Measurements from ENCODE around the gene PIGQ. TPM values are rescaled to one million over a fixed set of nuclear protein-coding genes. Genes with fewer than 3 reads are reported as not detected.

PIGQ gene
- total RNA-seq, 1 experiment from 2014 or later = 58.0 TPM

DNA sequence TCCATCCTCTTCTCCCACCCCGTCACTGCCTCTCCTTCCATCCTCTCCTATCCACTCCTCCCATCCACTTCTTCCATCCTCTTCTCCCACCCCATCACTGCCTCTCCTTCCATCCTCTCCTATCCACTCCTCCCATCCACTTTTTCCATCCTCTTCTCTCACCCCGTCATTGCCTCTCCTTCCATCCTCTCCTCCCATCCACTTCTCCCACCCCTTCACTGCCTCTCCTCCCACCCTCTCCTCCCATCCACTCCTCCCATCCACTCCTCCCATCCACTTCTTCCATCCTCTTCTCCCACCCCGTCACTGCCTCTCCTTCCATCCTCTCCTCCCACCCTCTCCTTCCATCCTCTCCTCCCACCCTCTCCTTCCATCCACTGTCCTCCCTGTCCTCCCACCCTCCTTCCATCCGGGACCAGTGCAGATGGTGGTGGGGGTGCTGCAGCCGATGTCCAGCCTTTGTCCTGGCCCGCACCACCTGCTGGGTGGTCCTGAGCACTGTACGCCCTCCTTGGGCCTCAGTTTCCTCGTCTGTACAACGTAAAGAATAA is 62.1 kb downstream of the PIGQ start:
- peaks cover 6 to 30% of the 10 kb centered on the region in 2 experiments; a peak in 3 of 4 replicates for H3K4me1 Mint-ChIP-seq
- Histone ChIP-seq H3K79me2 (ENCODE audit: insufficient read depth, low read length) (peaks cover 2% of the 10 kb centered on the region; the same call in 1 of the 2 replicates), H3K18ac (ENCODE audit: insufficient read length, low read depth, low read length) (no peak overlapping the region), H2BK20ac (ENCODE audit: low read depth, low read length, poor library complexity, severe bottlenecking) (no peak overlapping the region), H2BK120ac (ENCODE audit: low read depth, low read length, poor library complexity, severe bottlenecking) (no peak overlapping the region), H3K4me1 (ENCODE audit: insufficient read depth, low read length) (no peaks in the 10 kb centered on the region; the same call in 1 of the 2 replicates), H3K79me1 (ENCODE audit: insufficient read depth, low read depth, low read length, poor library complexity, severe bottlenecking) (no peaks in the 10 kb centered on the region), H2AK5ac (ENCODE audit: insufficient read length, low read length) (no peak overlapping the region), H3T11ph (ENCODE audit: low read length) (no peak overlapping the region), H3K56ac (ENCODE audit: insufficient read length, low read depth, low read length) (no peak overlapping the region), H4K20me1 (ENCODE audit: control insufficient read depth, insufficient read depth, insufficient read length) (no peaks in the 10 kb centered on the region), H3K27ac (ENCODE audit: insufficient read length, low read depth, low read length) (no peak overlapping the region), H3K9me3 (ENCODE audit: control insufficient read depth, low read depth, low read length) (no peaks in the 10 kb centered on the region), H3K4ac (ENCODE audit: low read depth, low read length) (no peak overlapping the region), H2AFZ (ENCODE audit: low read length) (no peak overlapping the region), H2BK5ac (ENCODE audit: insufficient read length, low read length) (no peak overlapping the region), H2BK12ac (ENCODE audit: insufficient read length, low read depth, low read length) (no peak overlapping the region), H3K23ac (ENCODE audit: insufficient read length, low read depth, low read length) (no peak overlapping the region), H4K91ac (ENCODE audit: insufficient read length, low read depth, low read length) (no peak overlapping the region), H4K5ac (ENCODE audit: insufficient read length, low read depth, low read length) (no peak overlapping the region), H2BK15ac (ENCODE audit: low read depth, low read length) (no peak overlapping the region), H3K23me2 (ENCODE audit: insufficient read length, low read depth, low read length, poor library complexity, severe bottlenecking) (peaks cover 15% of the 10 kb centered on the region), H4K8ac (replicated peaks; ENCODE audit: insufficient read length, low read depth, low read length) (no peak overlapping the region), H3K4me2 (ENCODE audit: insufficient read depth, insufficient read length, low read length) (no peak overlapping the region), H3K14ac (ENCODE audit: insufficient read depth, low read length) (no peak overlapping the region; the same call in 1 of the 2 replicates), H3K9ac (ENCODE audit: extremely low read depth, insufficient read length, low read length) (no peak overlapping the region), H3K27me3 (ENCODE audit: insufficient read depth, low read length) (no peaks in the 10 kb centered on the region)
- TF ChIP-seq, protein P1, sequence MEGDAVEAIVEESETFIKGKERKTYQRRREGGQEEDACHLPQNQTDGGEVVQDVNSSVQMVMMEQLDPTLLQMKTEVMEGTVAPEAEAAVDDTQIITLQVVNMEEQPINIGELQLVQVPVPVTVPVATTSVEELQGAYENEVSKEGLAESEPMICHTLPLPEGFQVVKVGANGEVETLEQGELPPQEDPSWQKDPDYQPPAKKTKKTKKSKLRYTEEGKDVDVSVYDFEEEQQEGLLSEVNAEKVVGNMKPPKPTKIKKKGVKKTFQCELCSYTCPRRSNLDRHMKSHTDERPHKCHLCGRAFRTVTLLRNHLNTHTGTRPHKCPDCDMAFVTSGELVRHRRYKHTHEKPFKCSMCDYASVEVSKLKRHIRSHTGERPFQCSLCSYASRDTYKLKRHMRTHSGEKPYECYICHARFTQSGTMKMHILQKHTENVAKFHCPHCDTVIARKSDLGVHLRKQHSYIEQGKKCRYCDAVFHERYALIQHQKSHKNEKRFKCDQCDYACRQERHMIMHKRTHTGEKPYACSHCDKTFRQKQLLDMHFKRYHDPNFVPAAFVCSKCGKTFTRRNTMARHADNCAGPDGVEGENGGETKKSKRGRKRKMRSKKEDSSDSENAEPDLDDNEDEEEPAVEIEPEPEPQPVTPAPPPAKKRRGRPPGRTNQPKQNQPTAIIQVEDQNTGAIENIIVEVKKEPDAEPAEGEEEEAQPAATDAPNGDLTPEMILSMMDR (conservative IDR thresholded peaks at IDR 0.05) = no peak
- H3K9me3 Mint-ChIP-seq = peaks cover 3% of the 10 kb centered on the region in 2 experiments; a peak in 2 of 5 replicates
- H3K4me3 Mint-ChIP-seq = peak overlapping the region in 1 of 2 experiments; percentile 65; a peak in 2 of 5 replicates
- DNase-seq = no peak
- peaks cover 0 to 6% (median 1%) of the 10 kb centered on the region in 3 experiments; a peak in 5 of 7 replicates for H3K36me3 Mint-ChIP-seq (ENCODE audit: insufficient read depth in 1 of 3, low read depth in 3 of 3)
- H3K27ac Mint-ChIP-seq = no peak overlapping the region
- WGBS (ENCODE audit: extremely low coverage, insufficient read length, low lambda C conversion rate) = no CpG with 5 or more reads among the region's 9 CpGs
- H3K27me3 Mint-ChIP-seq (ENCODE audit: low read depth) = peaks cover 2% of the 10 kb centered on the region; the same call in 1 of the 2 replicates
